Measurements from ENCODE around the gene PLD5.

PLD5 gene

GRCh38 chr1:242524571-242525359 lies at the start of gene PLD5:
PLD5 (minus strand) TSS chr1:242524697.
- Histone ChIP-seq H3K4me3 (replicated peaks; ENCODE audit: low read depth, low read length) (no peak within 1 kb of the TSS; the same call in 1 of the 2 replicates), H3K36me3 (ENCODE audit: control insufficient read depth, insufficient read depth, low read length) (no peaks in the 10 kb centered on the region), H3K27me3 (replicated peaks; ENCODE audit: control insufficient read depth, insufficient read depth, low read length) (peaks cover 2% of the 10 kb centered on the region)
- peak; percentile 3 for DNase-seq (ENCODE audit: extremely low read depth, insufficient read length)
- no peak for TF ChIP-seq CTCF (IDR thresholded peaks at IDR 0.05; ENCODE audit: insufficient read depth, low read length, poor library complexity, severe bottlenecking)

GRCh38 chr1:242569867-242570266 lies 45.4 kb upstream of the PLD5 start:
- H3K27me3 ChIP-seq (replicated peaks; ENCODE audit: control insufficient read depth, insufficient read depth, low read length), result no peaks in the 10 kb centered on the region
- H3K4me3 ChIP-seq (replicated peaks; ENCODE audit: low read depth, low read length), result no peak overlapping the region
- no peak for DNase-seq (ENCODE audit: extremely low read depth, insufficient read length)
- no peaks in the 10 kb centered on the region for H3K36me3 ChIP-seq (ENCODE audit: control insufficient read depth, insufficient read depth, low read length)
- no peak for TF ChIP-seq CTCF (IDR thresholded peaks at IDR 0.05; ENCODE audit: insufficient read depth, low read length, poor library complexity, severe bottlenecking)

GRCh38 chr1:242568666-242569065 lies 44.2 kb upstream of the PLD5 start:
- H3K27me3 ChIP-seq (replicated peaks; ENCODE audit: control insufficient read depth, insufficient read depth, low read length), result no peaks in the 10 kb centered on the region
- no peak for TF ChIP-seq CTCF (IDR thresholded peaks at IDR 0.05; ENCODE audit: insufficient read depth, low read length, poor library complexity, severe bottlenecking)
- H3K4me3 ChIP-seq (replicated peaks; ENCODE audit: low read depth, low read length), result no peak overlapping the region
- H3K36me3 ChIP-seq (ENCODE audit: control insufficient read depth, insufficient read depth, low read length), result no peaks in the 10 kb centered on the region
- DNase-seq (ENCODE audit: extremely low read depth, insufficient read length), result no peak

GRCh38 chr1:242567596-242567995 lies 43.1 kb upstream of the PLD5 start:
- Histone ChIP-seq H3K36me3 (ENCODE audit: control insufficient read depth, insufficient read depth, low read length) (no peaks in the 10 kb centered on the region), H3K4me3 (replicated peaks; ENCODE audit: low read depth, low read length) (no peak overlapping the region), H3K27me3 (replicated peaks; ENCODE audit: control insufficient read depth, insufficient read depth, low read length) (no peaks in the 10 kb centered on the region)
- TF ChIP-seq CTCF (IDR thresholded peaks at IDR 0.05; ENCODE audit: insufficient read depth, low read length, poor library complexity, severe bottlenecking), result no peak
- no peak for DNase-seq (ENCODE audit: extremely low read depth, insufficient read length)

- no peak for DNase-seq (ENCODE audit: extremely low read depth, insufficient read length)
- no peak overlapping the region for H3K4me3 ChIP-seq (replicated peaks; ENCODE audit: low read depth, low read length)
- H3K36me3 ChIP-seq (ENCODE audit: control insufficient read depth, insufficient read depth, low read length), result no peaks in the 10 kb centered on the region
- no peak for TF ChIP-seq CTCF (IDR thresholded peaks at IDR 0.05; ENCODE audit: insufficient read depth, low read length, poor library complexity, severe bottlenecking)
- H3K27me3 ChIP-seq (replicated peaks; ENCODE audit: control insufficient read depth, insufficient read depth, low read length), result no peaks in the 10 kb centered on the region
Observed at GRCh38 chr1:242556759-242557158, 32.3 kb upstream of the PLD5 start.

All from GM06990 (cell line).